GM21786 (cell line): Measurements from ENCODE around the gene CXorf58.
"Not testable (repeated sequence)": the region's sequence is repeated elsewhere in the genome, so short reads cannot be mapped to it uniquely, and the experiment has no call there.

Experiments
- ATAC-seq: cut with Tn5 transposase; IDR thresholded peaks from one replicate; pipeline ENCODE4 v1.9.1; 2021; ENCODE audit not compliant: unreplicated experiment

The CXorf58 gene

DNA sequence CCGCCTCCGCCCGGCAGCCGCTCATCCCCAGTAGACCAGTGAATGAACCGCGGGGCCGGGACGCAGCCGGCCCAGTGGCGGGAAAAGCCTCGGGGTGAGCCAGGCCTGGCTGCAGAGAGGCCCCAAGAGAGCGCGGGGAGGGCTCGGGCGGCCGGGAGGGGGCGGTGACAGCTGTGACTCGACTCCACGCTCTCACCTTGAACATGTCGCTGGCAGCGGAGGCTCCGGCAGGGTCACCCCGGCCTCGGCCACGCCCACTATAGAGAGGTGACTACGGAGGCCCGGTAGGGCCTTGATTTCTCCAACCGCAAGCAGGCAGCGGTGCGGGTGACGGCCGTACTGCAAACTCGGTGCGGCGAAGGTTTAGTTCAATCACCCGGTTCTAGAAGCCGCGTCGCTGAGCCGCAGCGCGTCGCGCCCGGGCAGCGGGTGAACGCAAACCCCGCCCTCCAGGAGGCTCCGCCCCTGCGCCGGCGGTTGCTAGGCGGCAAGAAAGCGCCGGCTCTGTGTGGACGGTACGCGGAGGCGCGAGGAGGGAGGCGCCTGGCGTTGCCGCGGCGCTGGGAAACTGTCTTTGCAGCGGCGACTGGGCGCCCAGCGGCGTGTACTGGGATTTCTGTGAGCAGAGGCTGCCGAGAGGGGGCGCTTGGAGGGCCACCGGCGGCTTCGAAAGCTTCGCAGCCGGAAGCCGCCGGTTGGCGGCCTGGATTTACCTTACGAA is at the start of gene CXorf58, which contains the start of gene APOO:
Gene CXorf58 (plus strand): TSS at position 509 of the 721 bp plus-strand sequence. CDS start 2,297 bp downstream, outside the sequence.
Gene APOO (minus strand): TSS at position 441 of the 721 bp plus-strand sequence. CDS start 236 bp downstream, at position 205.
- ATAC-seq: peak; percentile 90

DNA sequence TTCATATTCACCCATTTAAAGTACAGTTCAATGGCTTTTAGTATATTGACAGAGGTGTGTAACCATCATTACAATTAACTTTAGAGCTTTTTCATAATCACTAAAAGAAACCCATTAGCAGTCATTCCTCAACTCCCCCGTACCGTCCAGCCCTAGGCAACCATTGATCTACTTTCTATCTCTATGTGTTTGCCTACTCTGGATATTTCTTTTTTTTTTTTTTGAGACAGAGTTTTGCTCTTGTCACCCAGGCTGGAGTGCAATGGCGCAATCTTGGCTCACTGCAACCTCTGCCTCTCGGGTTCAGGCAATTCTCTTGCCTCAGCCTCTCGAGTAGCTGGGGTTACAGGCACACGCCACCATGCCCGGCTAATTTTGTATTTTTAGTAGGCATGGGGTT is 48.6 kb upstream of the CXorf58 start:
- not testable (repeated sequence) for ATAC-seq

DNA sequence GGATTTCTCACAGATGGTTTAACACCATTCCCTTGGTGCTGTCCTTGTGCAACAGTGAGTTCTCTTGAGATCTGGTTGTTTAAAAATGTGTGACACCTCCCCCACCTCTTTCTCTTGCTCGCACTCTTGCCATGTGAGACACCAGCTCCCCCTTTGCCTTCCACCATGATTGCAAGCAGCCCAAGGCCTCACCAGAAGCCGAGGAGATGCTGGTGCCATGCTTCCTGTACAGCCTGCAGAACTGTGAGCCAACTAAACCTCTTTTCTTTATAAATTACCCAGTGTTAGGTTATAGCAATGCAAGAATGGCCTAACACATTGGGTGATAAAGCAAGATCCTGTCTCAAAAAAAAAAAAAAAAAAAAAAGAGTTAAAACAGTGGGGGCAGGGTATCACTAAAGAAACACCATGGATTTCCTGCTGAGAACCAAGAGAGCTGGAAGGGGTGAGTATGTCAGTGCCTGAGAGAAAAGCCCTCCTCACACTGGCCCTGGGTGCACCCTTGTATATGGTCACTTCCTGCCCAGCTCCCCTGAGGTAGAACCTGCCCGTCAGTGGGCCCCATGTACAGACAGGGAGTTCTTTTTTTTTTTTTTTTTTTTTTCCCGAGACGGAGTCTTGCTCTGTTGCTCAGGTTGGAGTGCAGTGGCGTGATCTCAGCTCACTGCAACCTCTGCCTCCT is 46.5 kb upstream of the CXorf58 start:
- ATAC-seq: peak; percentile 53

DNA sequence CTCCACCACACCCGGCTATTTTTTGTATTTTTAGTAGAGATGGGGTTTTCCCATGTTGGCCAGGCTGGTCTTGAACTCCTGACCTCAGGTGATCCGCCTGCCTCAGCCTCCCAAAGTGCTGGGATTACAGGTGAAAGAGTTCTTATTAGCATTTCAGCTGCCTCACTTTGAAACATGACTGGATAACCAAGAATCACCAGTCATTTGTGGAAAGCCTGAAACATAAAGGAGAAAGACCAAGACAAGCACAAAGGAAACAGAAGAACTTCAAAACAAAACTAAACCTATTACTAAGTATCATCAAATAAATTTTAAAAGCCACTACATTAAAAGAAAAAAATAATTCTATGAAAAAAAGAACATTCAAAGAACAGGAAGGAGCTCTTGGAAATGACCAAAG is 45.9 kb upstream of the CXorf58 start:
- ATAC-seq: not testable (repeated sequence)

DNA sequence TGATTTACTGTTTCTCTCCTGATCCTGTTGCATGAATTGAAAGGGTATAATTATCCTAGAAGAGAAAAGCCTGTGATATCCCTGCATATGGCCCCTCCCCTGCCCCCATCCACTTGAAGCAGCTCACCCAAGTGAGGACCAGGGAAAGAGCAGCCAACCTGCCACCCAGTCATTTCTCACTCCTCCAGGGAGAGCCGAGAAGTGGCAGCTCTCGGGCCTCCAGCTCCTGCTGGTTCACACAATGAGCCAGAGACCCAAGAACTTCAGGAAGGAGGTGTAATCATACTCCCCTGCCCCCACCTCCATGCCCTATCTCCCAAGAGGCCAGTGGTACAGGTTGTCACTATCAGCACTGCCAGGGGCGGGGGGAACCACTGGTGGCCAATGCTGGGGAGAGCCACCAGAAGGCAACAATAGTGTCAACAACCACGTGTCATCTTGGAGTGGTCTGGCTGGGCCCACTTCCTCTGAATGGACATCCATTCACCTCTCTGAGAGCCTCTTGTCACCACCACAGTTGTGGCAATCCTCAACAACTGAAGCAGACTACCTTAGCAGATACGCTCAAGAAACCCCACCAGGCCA is 43.0 kb upstream of the CXorf58 start:
- ATAC-seq: no peak

GRCh38 chrX:23870041-23870440 is 37.8 kb upstream of the CXorf58 start:
- ATAC-seq: no peak

GRCh38 chrX:23871905-23872546 is 35.8 kb upstream of the CXorf58 start:
- ATAC-seq: no peak

DNA sequence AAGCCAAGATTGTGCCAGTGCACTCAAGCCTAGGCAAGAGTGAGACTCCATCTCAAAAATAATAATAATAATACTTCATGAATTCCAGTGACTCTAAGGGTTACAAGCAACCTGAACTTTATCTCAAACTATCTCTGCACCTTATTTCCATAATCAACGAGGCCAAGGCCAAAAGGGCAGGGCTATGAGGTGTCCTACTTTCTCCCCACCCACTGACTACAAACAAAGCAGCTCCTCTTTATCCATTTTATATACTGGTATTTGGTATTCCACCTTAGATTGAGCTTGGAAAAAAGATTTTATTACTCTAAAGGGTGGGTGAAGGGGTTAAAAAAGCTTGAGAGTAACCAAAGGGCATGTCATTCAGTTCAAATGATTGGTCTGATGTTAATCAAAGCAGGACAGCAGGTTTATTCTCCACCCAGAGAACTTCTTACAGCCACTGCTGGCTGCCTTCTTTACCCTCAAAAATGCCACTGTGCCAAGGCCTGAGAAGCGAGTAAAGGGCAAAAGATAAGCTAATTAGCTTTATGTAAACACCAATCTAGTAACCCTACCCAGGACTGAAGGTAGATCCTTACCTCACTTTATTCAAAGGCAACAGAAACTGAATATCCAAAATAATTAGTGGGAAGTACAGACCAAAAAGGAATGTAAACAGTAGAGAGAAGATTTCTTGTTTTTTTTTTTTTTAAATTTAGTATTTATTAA is 28.3 kb upstream of the CXorf58 start:
- ATAC-seq: no peak

DNA sequence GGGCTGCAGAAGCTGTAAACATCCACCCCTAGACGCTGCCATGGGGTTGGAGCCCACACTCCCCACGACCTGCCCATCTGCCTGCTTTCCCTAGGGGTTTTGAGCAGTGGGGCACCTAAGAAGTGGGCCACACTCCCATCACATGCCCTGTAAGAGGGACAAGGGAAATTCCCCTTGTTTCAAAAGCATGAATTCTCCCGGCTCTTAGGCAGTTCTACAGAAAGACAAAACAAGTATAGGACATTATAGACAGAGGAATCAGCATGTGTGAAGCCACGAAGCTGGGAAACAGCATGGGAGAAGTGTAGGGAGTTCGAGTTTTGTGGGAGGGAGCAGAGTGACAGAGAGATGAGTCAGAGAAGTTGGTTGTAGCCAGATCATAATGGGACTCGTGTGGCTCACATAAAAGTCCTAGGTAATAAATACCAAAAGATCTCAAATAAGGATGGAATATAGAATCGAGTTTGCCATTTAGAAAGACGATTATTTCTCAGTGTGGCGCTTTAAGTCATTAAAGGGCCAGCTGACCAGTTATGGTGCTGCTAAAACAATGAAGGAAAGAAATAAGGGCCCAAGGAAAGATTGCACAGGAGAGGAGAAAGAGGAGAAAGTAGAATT is 24.0 kb upstream of the CXorf58 start:
- no peak for ATAC-seq

- no peak for ATAC-seq
Measured at GRCh38 chrX:23884427-23885024, 23.3 kb upstream of the CXorf58 start.

- ATAC-seq: no peak
Measured at GRCh38 chrX:23885803-23886202, 22.0 kb upstream of the CXorf58 start.

GRCh38 chrX:23887451-23887850 is 20.4 kb upstream of the CXorf58 start:
- ATAC-seq: no peak

DNA sequence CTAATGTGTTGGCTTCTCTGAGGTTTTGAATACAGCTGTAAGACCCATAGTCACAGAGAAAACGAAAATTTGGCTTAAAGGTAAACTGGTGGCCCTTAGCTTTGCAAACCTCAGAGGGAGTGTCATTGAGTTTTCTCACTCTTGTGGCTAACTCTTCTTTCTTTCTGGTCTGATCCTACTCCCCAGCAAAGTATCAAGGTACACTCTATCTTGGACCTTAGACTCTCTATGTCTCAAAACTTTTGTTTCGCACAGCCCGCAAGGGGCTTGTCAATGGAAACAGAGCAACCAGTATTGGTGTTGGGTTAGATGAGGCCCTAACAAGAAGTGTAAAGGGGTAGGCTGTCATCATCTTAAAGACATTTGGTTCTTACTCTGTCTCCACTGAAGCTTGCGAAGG is 19.9 kb upstream of the CXorf58 start:
- no peak for ATAC-seq

- ATAC-seq: no peak
Measured at GRCh38 chrX:23888887-23889501, 18.8 kb upstream of the CXorf58 start.

DNA sequence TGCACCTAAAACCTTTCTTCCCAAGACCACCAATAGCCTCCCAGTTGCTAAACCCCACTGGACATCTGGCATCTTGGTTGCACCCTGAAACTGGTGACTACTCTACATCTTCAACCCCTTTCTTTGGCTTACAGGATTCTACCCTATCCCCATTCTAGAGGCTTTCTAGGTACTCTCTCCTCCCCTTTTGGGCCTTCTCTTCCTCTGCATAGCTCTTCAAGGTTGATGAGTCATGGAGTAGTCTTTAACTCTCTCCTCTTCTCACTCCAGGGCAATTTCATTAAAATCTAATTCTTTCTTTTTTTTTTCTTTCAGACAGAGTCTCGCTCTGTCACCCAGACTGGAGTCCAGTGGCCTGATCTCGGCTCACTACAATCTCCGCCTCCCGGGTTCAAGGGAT is 16.9 kb upstream of the CXorf58 start:
- no peak for ATAC-seq

DNA sequence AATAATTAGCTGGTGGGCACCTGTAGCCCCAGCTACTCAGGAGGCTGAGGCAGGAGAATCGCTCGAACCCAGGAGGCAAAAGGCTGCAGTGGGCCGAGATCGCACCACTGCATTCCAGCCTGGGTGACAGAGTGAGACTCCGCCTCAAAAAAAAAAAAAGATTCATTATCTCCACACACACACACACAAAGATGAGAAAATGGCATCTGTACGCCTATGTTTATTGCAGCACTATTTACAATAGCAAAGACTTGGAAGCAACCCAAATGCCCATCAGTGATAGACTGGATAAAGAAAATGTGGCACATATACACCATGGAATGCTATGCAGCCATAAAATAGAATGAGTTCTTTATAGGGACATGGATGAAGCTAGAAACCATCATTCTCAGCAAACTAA is 12.8 kb upstream of the CXorf58 start:
- not testable (repeated sequence) for ATAC-seq

DNA sequence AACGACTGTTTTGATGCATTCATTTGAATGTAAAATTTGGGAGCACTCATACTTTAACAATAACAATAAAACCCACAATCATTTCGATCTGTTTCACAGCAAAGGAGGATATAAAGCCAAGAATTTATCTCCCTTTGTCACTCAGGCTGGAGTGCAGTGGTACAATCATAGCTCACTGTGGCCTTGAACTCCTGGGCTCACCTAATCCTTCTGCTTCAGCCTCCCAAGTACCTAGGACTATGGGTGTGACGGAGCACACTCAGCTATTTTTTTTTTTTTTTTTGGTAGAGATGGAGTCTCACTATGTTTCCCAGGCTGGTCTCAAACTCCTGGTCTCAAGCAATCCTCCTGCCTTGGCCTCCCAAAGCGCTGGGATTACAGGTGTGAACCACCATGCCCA is 11.3 kb upstream of the CXorf58 start:
- not testable (repeated sequence) for ATAC-seq

DNA sequence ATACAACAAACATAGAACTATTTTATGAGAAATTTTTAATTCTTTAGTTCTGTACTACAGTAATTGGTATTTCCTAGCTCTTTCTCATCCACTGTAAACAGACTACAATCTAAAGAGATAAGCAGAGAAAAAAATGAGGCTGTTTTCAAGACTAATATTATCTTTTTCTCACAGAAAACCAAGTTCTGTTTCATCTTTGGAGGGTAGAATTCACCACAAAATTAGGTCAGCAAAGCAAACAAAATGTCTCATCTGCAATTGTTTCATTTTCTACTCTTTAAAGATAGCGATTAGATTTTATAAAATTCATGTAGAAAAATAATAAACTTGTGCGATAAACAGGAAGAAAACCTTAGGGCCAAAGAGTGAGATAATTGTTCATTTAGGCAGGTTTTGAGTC is 10.8 kb upstream of the CXorf58 start:
- ATAC-seq: no peak

GRCh38 chrX:23898412-23898959 is 9.3 kb upstream of the CXorf58 start:
- no peak for ATAC-seq
